Stimulated activated CD8-positive, alpha-beta memory T cell treated with anti-CD3 and anti-CD28 coated beads, Interleukin-4, amount 100 ng/mL, for 24 hours (primary cell): ENCODE data around the gene TMEM182.

ENCODE experiments used
- DNase-seq: peaks from one replicate; pipeline ENCODE4 v3.0.0-alpha.2; 2020; ENCODE audit warnings: low read depth

TMEM182 gene, protein sequence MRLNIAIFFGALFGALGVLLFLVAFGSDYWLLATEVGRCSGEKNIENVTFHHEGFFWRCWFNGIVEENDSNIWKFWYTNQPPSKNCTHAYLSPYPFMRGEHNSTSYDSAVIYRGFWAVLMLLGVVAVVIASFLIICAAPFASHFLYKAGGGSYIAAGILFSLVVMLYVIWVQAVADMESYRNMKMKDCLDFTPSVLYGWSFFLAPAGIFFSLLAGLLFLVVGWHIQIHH

GRCh38 chr2:102761763-102762162 lies at the start of gene TMEM182:
TMEM182 (plus strand) TSS chr2:102762031; CDS start chr2:102762218, 187 bp downstream.
- DNase-seq: no peak

DNA sequence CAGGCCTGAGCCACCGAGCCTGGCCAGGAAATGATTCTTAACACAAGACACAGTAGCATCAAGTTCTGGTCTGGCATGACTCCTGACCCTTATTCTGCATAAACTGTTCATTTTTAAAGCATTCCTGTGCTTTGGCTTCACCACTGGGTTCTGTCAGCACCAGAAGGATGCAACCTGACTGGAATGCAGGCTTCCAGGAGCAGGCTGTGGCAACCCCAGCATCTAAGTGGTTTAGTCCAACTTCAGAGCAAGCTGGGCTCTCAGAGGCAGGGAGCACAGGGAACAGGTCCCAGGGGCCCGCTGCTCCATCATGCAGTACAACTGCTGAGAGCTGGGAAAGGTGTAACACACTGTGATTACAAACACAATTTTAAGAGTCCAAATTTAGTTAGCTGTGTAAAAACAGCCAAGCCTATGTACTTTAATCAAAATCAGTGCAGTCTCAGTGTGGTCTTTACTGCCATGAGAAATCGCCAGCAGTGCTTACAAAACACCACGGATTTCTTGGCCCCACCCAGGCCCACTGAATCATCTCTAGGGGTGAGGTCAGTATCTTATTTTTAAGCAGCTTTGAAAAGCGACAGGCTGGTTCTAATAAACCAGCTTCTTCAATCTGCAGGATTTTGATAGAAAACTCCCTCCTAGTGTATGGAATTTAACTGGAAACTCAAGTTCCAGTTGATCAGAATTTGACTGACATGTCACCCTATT lies 44.4 kb upstream of the TMEM182 start:
- DNase-seq: no peak

GRCh38 chr2:102718387-102719316 lies 43.2 kb upstream of the TMEM182 start:
- DNase-seq: no peak

GRCh38 chr2:102724016-102724490 lies 37.8 kb upstream of the TMEM182 start:
- no peak for DNase-seq

GRCh38 chr2:102724553-102724952 lies 37.3 kb upstream of the TMEM182 start:
- no peak for DNase-seq

GRCh38 chr2:102726128-102727087 lies 35.4 kb upstream of the TMEM182 start:
- DNase-seq: no peak

DNA sequence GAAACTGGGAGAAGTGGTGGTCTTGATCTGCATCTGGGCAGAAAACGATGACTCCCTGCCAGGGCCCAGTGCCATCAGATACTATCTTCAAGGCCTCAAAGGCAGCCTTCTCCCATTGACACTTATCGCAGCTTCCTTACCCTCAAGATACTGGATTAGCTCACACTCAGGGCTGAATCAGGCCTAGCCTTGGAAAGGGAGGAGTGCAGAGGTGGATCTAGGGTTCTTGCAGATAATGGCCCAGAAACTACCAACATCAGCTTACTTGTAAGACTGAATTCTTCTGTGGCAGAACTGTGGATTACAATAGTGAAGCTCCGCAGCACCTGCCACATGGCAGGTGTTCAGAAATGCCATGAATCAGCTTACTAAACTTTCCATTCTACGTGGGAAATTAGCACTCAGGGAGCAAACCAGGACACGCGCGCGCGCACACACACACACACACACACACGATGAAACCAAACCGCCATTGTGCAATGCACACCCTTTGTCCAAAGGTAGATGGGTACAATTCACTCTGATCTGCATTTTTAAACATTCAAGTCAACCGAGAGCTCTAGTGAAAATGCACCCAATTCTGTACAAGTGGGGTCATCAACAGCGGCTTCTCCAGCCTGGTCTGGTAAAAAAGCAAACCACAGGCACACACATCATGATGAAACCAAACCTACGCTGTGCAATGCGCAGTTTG lies 26.3 kb upstream of the TMEM182 start:
- no peak for DNase-seq

DNA sequence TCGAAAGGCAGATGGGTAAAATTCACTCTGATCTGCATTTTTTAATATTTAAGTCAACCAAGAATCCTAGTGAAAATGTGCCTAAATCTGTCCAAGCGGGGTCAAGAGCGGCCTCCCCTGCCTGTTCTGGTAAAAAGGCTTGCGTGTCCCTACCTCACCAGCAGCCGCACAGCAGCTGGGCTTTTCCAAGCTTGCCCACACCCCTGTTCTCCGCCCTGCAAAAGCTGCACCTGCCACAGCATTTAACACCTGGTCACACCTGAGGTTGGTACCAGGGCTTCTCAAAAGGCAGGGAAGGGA lies 25.8 kb upstream of the TMEM182 start:
- DNase-seq: no peak

GRCh38 chr2:102736410-102737409 lies 25.1 kb upstream of the TMEM182 start:
- peak; percentile 84 for DNase-seq

GRCh38 chr2:102737431-102737830 lies 24.4 kb upstream of the TMEM182 start:
- DNase-seq: no peak

- DNase-seq: no peak
Observed at GRCh38 chr2:102743259-102743658, 18.6 kb upstream of the TMEM182 start.

DNA sequence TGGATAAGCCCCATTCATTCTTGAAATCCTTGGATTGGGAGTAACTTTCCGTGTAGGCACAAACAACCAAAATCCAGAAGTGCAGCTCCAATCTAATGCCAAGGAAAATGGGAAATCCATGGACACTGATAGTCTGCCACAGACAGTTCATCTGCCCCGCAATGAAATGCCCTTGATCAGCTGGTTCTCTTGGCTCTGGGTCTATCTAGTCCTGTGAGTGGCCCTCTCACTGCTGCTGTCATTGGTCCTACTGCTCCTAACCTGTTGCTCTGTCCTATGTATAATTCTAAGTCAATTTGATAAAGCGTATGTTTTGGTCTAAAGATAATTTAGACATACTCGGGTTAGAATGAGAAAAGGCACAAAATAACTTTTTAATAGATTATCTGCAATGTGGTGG lies 13.7 kb upstream of the TMEM182 start:
- no peak for DNase-seq

GRCh38 chr2:102749938-102750337 lies 11.9 kb upstream of the TMEM182 start:
- DNase-seq: no peak

- DNase-seq: no peak
Observed at GRCh38 chr2:102753563-102754159, 8.2 kb upstream of the TMEM182 start.

GRCh38 chr2:102754456-102755145 lies 7.2 kb upstream of the TMEM182 start:
- no peak for DNase-seq

DNA sequence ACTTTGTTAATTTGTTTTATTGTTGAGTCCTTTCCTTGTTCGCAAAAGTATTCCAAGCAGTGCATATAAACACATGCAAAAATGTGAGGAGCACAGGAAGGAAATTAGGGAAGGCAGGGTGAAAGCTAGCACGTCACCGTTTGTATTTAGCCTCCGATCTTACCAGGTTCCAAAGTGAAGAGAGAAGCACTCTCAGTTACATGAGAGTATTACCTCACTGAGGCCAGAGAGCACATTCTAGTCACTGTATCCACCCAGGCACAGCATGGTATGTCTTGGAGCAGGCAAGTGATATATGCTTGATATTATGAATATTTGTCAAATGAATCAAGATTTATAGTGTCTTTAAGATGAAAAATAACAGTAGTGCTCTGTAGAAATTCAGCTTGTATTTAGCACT lies 6.5 kb upstream of the TMEM182 start:
- DNase-seq: no peak

DNA sequence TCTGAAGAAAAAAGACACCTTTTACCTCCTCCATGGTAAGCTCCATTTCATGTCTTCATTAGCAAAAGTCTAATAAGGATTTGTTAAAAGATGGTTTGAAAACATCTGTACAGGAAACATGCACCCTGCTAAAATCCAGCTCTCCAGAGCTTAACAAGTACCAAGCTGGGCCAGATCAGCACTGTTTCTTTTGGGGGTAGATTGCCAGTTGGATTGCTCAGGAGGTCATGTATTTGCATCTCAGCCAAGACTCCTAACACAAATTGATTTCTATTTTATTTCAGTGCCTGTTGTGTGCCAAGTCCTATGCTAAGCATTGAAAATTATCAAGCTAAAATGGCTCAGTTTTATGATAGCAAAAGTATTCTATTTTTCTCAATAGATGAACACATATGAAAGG lies 3.4 kb upstream of the TMEM182 start:
- DNase-seq: no peak

GRCh38 chr2:102764083-102764482 lies 2.3 kb downstream of the TMEM182 start:
- no peak for DNase-seq

- no peak for DNase-seq
Observed at GRCh38 chr2:102765061-102765460, 3.2 kb downstream of the TMEM182 start.
